ENCODE measurements around the gene KCNG3.

KCNG3 gene

DNA sequence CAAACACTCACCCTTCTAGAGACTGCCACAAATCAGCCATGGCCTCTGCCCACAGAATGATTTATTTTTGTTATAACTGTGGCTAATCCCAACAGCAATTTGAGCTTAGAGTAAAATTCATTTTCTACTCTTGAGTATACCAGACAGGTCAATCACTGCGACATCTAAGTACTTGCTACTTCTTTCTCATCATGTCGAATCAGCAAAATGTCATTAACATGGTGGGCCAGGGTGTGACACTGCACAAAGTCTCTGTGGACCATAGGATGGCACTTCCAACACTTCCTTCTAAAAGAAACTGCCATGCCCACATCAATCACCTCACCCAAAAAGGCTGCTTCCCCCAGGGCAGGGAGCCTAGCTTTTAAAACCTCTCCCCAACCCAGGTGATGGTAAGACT, 64.4 kb downstream of the KCNG3 start:
- TF ChIP-seq, protein P1, sequence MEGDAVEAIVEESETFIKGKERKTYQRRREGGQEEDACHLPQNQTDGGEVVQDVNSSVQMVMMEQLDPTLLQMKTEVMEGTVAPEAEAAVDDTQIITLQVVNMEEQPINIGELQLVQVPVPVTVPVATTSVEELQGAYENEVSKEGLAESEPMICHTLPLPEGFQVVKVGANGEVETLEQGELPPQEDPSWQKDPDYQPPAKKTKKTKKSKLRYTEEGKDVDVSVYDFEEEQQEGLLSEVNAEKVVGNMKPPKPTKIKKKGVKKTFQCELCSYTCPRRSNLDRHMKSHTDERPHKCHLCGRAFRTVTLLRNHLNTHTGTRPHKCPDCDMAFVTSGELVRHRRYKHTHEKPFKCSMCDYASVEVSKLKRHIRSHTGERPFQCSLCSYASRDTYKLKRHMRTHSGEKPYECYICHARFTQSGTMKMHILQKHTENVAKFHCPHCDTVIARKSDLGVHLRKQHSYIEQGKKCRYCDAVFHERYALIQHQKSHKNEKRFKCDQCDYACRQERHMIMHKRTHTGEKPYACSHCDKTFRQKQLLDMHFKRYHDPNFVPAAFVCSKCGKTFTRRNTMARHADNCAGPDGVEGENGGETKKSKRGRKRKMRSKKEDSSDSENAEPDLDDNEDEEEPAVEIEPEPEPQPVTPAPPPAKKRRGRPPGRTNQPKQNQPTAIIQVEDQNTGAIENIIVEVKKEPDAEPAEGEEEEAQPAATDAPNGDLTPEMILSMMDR (IDR thresholded peaks at IDR 0.05; ENCODE audit: low read depth, low read length) = no peak
- DNase-seq (ENCODE audit: extremely low read depth, low read depth) = no peak

DNA sequence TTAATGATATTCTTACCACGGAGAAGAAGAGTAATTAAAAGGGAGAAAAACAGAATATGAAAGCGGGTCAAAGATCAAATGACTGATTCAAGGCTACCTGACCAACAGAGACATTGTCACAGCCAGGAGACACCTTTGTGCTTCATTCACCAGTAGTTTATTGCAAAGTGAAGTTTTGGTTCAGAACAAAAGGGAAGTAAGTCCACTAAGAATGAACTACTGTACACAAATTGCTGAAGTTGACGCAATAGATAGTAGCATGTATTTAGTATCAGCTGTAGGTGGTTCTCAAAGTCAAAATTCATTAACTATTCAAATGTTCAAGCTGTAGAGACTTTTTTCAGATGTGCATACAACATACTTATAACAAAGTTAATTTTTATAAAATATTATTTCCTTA, 68.1 kb downstream of the KCNG3 start:
- DNase-seq (ENCODE audit: extremely low read depth, low read depth) = no peak
- TF ChIP-seq, protein P1 (IDR thresholded peaks at IDR 0.05; ENCODE audit: low read depth, low read length) = no peak

GRCh38 chr2:42424033-42424432, 69.7 kb downstream of the KCNG3 start:
- DNase-seq (ENCODE audit: extremely low read depth, low read depth) = peak; percentile 7
- TF ChIP-seq, protein P1 (IDR thresholded peaks at IDR 0.05; ENCODE audit: low read depth, low read length) = no peak

GRCh38 chr2:42421601-42422239, 72.1 kb downstream of the KCNG3 start:
- DNase-seq (ENCODE audit: extremely low read depth, low read depth) = no peak
- TF ChIP-seq, protein P1 (IDR thresholded peaks at IDR 0.05; ENCODE audit: low read depth, low read length) = no peak

DNA sequence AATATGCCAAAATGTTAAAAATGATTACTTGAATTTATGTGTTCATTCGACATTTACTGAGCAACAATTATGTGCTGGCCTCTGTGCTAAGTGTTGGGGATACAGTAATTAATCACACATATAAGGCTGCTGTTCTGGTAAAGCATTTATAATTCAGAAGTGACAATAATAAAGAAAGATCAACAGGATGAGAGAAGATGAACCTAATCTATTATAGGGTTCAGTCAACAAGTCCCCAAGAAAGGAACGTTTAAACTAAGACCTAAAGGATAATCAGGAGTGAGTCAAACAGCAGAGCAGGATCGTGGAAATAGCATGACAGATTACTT, 72.7 kb downstream of the KCNG3 start:
- DNase-seq (ENCODE audit: extremely low read depth, low read depth) = no peak
- TF ChIP-seq, protein P1 (IDR thresholded peaks at IDR 0.05; ENCODE audit: low read depth, low read length) = no peak

DNA sequence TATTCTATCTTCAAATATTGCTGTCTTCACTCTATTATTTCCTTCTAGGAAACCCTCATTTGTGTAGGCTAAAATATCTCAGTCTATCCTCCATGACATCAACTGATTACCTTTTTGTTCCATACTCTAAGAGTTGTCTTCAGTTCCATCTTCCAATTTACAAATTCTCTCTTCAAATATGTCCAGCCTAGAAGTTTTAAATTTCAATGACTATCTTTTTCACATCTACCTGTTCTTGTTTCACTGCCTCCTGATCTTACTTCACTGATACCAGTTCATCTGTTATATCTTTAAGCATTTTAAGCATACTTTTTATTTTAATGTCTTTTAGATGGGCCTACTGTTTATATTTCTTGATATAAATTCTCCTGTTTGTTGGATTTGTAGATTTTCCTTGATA, 79.1 kb downstream of the KCNG3 start:
- TF ChIP-seq, protein P1 (IDR thresholded peaks at IDR 0.05; ENCODE audit: low read depth, low read length) = no peak
- DNase-seq (ENCODE audit: extremely low read depth, low read depth) = no peak

DNA sequence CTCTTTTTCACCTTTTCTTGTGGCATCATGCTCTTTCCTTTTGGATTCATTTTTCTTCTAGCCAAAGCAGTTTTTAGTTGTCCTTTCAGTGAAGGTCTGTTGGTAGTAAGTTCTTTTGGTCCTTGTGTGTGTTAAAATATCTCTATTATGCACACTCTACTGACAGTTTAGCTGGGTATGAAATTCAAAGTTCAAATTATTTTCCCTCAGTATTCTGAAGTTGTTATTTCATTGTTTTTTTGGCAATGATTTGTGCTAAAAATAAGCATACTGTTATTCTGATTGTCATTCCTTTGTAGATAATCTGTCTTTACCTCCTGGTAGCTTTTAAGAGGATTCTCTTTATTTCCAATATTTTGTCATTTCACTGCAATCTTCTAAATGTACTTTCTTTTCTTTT, 79.6 kb downstream of the KCNG3 start:
- DNase-seq (ENCODE audit: extremely low read depth, low read depth) = no peak
- TF ChIP-seq, protein P1 (IDR thresholded peaks at IDR 0.05; ENCODE audit: low read depth, low read length) = no peak

All from AG09319 (cell line).